ENCODE results near the gene EIF2B4. TPM values are rescaled to one million over a fixed set of nuclear protein-coding genes. Genes with fewer than 3 reads are reported as not detected.

The EIF2B4 gene
- total RNA-seq, 1 donor from 2014 or later = 43.3 TPM

DNA sequence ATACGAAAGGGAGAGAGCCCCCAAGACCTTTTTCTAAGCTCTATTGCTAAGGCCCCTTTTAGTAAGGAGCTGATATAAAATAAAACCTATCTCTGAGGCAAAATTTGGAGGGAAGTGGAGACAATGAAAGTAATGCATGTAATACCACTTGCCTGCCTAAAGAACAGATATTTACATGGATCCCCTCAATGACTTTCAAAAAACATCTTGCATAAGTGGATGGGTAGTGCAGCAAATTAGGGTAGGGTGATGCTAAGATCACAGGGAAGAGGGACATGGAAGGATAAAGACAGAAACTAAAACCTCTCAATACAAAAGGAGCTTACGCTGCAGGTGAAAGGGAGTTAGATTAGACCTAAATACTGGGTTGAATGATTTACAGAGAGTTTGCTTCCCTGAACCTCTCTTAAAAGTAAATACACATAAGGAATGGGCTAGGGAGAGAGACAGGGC is 9.3 kb upstream of the EIF2B4 start:
- no peaks in the 10 kb centered on the region for H3K9me3 ChIP-seq (ENCODE audit: insufficient read depth, low read depth, low read length)
- H3K36me3 ChIP-seq (ENCODE audit: insufficient read depth, low read length) = peaks cover 45% of the 10 kb centered on the region
- Mint-ChIP-seq H3K9me3 (ENCODE audit: unreplicated experiment) (no peaks in the 10 kb centered on the region), H3K4me1 (ENCODE audit: low read depth, unreplicated experiment) (peaks cover 7% of the 10 kb centered on the region), H3K27me3 (ENCODE audit: low read depth, unreplicated experiment) (no peaks in the 10 kb centered on the region), H3K36me3 (ENCODE audit: low read depth, unreplicated experiment) (peaks cover 14% of the 10 kb centered on the region), H3K4me3 (ENCODE audit: unreplicated experiment) (peak overlapping the region; percentile 91), H3K27ac (ENCODE audit: unreplicated experiment) (peak overlapping the region; percentile 92)
- H2AFZ ChIP-seq (ENCODE audit: low read depth, low read length) = no peak overlapping the region
- FAIRE-seq (no peak), DNase-seq (ENCODE audit: low read depth) (no peak)
- peaks cover 26% of the 10 kb centered on the region for H4K20me1 ChIP-seq (ENCODE audit: insufficient read depth, low read length)
- peak overlapping the region; percentile 97 for H3K9ac ChIP-seq (ENCODE audit: low read length)
- H3K27ac ChIP-seq (ENCODE audit: low read depth, low read length) = peak overlapping the region; percentile 91
- peak overlapping the region; percentile 83 for H3K4me3 ChIP-seq (ENCODE audit: insufficient read depth, low read depth, low read length)
- H3K4me1 ChIP-seq (ENCODE audit: insufficient read depth, low read length) = peaks cover 12% of the 10 kb centered on the region
- no peak for TF ChIP-seq EZH2 (IDR thresholded peaks at IDR 0.05; ENCODE audit: insufficient read depth, low read length)
- TF ChIP-seq, protein P1, sequence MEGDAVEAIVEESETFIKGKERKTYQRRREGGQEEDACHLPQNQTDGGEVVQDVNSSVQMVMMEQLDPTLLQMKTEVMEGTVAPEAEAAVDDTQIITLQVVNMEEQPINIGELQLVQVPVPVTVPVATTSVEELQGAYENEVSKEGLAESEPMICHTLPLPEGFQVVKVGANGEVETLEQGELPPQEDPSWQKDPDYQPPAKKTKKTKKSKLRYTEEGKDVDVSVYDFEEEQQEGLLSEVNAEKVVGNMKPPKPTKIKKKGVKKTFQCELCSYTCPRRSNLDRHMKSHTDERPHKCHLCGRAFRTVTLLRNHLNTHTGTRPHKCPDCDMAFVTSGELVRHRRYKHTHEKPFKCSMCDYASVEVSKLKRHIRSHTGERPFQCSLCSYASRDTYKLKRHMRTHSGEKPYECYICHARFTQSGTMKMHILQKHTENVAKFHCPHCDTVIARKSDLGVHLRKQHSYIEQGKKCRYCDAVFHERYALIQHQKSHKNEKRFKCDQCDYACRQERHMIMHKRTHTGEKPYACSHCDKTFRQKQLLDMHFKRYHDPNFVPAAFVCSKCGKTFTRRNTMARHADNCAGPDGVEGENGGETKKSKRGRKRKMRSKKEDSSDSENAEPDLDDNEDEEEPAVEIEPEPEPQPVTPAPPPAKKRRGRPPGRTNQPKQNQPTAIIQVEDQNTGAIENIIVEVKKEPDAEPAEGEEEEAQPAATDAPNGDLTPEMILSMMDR (IDR thresholded peaks at IDR 0.05; ENCODE audit: insufficient read depth, low read depth, low read length) = no peak
- H3K79me2 ChIP-seq (ENCODE audit: insufficient read depth, low read length) = peaks cover 58% of the 10 kb centered on the region
- H3K4me2 ChIP-seq (ENCODE audit: low read length) = peak overlapping the region; percentile 99
- no peaks in the 10 kb centered on the region for H3K27me3 ChIP-seq (ENCODE audit: insufficient read depth, low read length)

DNA sequence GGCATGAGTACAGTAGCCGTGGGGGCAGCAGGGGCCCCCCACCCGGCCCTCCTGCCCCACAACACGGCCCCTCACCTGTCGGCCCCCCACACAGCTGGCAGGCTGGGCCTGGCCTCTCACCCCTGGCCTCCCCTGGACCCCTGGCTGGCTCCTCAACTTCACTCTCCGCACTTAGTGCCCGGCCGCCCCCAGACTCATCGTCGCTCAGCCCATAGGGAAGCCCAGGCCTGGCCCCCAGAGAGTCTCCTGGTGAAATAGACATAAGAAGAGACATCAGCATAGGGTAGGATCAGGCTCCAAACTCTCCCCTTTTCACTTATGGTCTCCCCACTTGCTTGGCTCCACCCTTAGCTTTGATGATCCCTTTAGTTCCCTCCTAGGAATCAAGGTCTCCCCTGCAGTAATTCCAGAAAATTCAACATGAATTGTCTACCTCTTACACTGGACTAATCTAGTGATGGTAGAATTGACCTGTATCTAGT is 8.7 kb upstream of the EIF2B4 start:
- TF ChIP-seq, protein P1 (IDR thresholded peaks at IDR 0.05; ENCODE audit: insufficient read depth, low read depth, low read length) = no peak
- TF ChIP-seq EZH2 (IDR thresholded peaks at IDR 0.05; ENCODE audit: insufficient read depth, low read length) = no peak
- Histone ChIP-seq H3K9me3 (ENCODE audit: insufficient read depth, low read depth, low read length) (no peaks in the 10 kb centered on the region), H3K4me1 (ENCODE audit: insufficient read depth, low read length) (peaks cover 12% of the 10 kb centered on the region), H3K4me3 (ENCODE audit: insufficient read depth, low read depth, low read length) (no peak overlapping the region), H3K36me3 (ENCODE audit: insufficient read depth, low read length) (peaks cover 44% of the 10 kb centered on the region), H2AFZ (ENCODE audit: low read depth, low read length) (no peak overlapping the region), H3K9ac (ENCODE audit: low read length) (peak overlapping the region; percentile 97), H3K27me3 (ENCODE audit: insufficient read depth, low read length) (no peaks in the 10 kb centered on the region), H3K4me2 (ENCODE audit: low read length) (peak overlapping the region; percentile 99), H3K79me2 (ENCODE audit: insufficient read depth, low read length) (peaks cover 61% of the 10 kb centered on the region), H3K27ac (ENCODE audit: low read depth, low read length) (no peak overlapping the region), H4K20me1 (ENCODE audit: insufficient read depth, low read length) (peaks cover 29% of the 10 kb centered on the region)
- H3K27ac Mint-ChIP-seq (ENCODE audit: unreplicated experiment) = peak overlapping the region; percentile 92
- H3K27me3 Mint-ChIP-seq (ENCODE audit: low read depth, unreplicated experiment) = no peaks in the 10 kb centered on the region
- DNase-seq (ENCODE audit: low read depth) (no peak), FAIRE-seq (no peak)
- H3K9me3 Mint-ChIP-seq (ENCODE audit: unreplicated experiment) = no peaks in the 10 kb centered on the region
- peaks cover 15% of the 10 kb centered on the region for H3K36me3 Mint-ChIP-seq (ENCODE audit: low read depth, unreplicated experiment)
- peaks cover 7% of the 10 kb centered on the region for H3K4me1 Mint-ChIP-seq (ENCODE audit: low read depth, unreplicated experiment)
- H3K4me3 Mint-ChIP-seq (ENCODE audit: unreplicated experiment) = peak overlapping the region; percentile 91

DNA sequence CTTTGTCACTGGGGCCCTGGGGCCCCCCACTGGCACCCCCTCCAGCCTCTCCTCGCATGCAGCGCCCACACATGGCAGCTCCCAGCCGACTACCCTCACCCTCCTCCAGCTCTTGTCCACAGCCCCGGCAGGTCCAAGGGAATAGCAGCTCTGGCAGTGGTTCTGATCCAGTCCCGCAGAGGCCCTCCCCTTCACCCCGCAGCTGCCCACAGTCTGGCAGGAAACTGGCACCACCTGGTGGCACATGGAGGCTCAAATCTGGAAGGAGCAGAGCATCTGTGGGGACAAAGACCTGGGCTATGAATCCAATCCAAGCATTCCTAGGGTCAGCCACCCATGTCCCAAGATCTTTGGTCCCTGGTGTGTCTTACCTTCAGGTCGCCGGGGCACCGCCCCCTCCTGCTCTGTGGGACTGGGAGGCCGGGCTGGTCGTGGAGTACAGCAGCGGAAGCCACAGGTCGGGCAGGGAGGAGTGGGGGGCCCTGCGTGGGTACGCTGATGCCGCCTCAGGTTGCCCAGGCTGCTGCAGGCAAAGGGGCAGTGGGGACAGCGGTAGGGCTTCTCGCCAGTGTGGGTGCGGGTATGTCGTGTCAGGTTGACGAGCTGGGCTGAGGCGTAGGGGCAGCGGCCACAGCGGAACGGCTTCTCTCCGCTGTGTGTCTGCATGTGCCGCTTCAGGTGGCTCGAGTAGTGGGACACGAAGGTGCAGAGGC is 8.1 kb upstream of the EIF2B4 start:
- Mint-ChIP-seq H3K36me3 (ENCODE audit: low read depth, unreplicated experiment) (peaks cover 16% of the 10 kb centered on the region), H3K4me1 (ENCODE audit: low read depth, unreplicated experiment) (peaks cover 7% of the 10 kb centered on the region), H3K27me3 (ENCODE audit: low read depth, unreplicated experiment) (no peaks in the 10 kb centered on the region), H3K4me3 (ENCODE audit: unreplicated experiment) (peak overlapping the region; percentile 46), H3K9me3 (ENCODE audit: unreplicated experiment) (no peaks in the 10 kb centered on the region), H3K27ac (ENCODE audit: unreplicated experiment) (no peak overlapping the region)
- Histone ChIP-seq H3K79me2 (ENCODE audit: insufficient read depth, low read length) (peaks cover 66% of the 10 kb centered on the region), H4K20me1 (ENCODE audit: insufficient read depth, low read length) (peaks cover 33% of the 10 kb centered on the region), H3K4me2 (ENCODE audit: low read length) (peak overlapping the region; percentile 99), H3K4me3 (ENCODE audit: insufficient read depth, low read depth, low read length) (no peak overlapping the region), H3K9me3 (ENCODE audit: insufficient read depth, low read depth, low read length) (no peaks in the 10 kb centered on the region), H3K27me3 (ENCODE audit: insufficient read depth, low read length) (no peaks in the 10 kb centered on the region), H3K4me1 (ENCODE audit: insufficient read depth, low read length) (peaks cover 12% of the 10 kb centered on the region), H3K36me3 (ENCODE audit: insufficient read depth, low read length) (peaks cover 43% of the 10 kb centered on the region), H3K27ac (ENCODE audit: low read depth, low read length) (no peak overlapping the region), H2AFZ (ENCODE audit: low read depth, low read length) (no peak overlapping the region), H3K9ac (ENCODE audit: low read length) (no peak overlapping the region)
- FAIRE-seq = no peak
- TF ChIP-seq EZH2 (IDR thresholded peaks at IDR 0.05; ENCODE audit: insufficient read depth, low read length) = no peak
- TF ChIP-seq, protein P1 (IDR thresholded peaks at IDR 0.05; ENCODE audit: insufficient read depth, low read depth, low read length) = no peak
- DNase-seq (ENCODE audit: low read depth) = no peak
